SK-N-MC (cell line): ENCODE data around the gene SDK1.

Experiments used
- EZH2 ChIP-seq: fragments of 200-600 bp; sonication (generic); IDR thresholded peaks from one replicate; pipeline ENCODE4 v1.6.1; 2017; ENCODE audit warnings: antibody characterized with exemption
- POLR2AphosphoS5 ChIP-seq: IDR thresholded peaks from 2 replicates; pipeline ENCODE4 v1.6.1; 2012; ENCODE audit warnings: mild to moderate bottlenecking, low read depth, low read length, borderline replicate concordance

- TF ChIP-seq EZH2 = no peak
- TF ChIP-seq POLR2AphosphoS5 = no peak
Measured at GRCh38 chr7:4211261-4211660, 910.2 kb downstream of the SDK1 start.
